SK-N-SH (cell line): ENCODE results near the gene ZNF217. TPM values are rescaled to one million over a fixed set of nuclear protein-coding genes. Genes with fewer than 3 reads are reported as not detected.
A peak's percentile ranks its signal among the peaks of the same experiment; 100 is the strongest.

ENCODE experiments used
- CTCF ChIA-PET: fragments of 300-600, 350-600 bp; formaldehyde crosslinking; extraction: SDS; loops from one replicate; lab custom pipeline; 2021; lab: Yijun Ruan, JAX
- POLR2A ChIA-PET: fragments of 350-600 bp; sonication (Branson Sonifier 250); formaldehyde crosslinking; extraction: SDS; loops from one replicate; lab custom pipeline; 2020; ENCODE audit warnings: antibody characterized with exemption, inconsistent platforms; lab: Yijun Ruan, JAX
- DNase-seq: peaks from one replicate; pipeline ENCODE4 v3.0.0; 2012
- H2AFZ ChIP-seq: fragments of 200-600 bp; sonication (generic); 2 replicates; pipeline ENCODE4 v1.8.1; 2016; ENCODE audit warnings: antibody characterized with exemption, mild to moderate bottlenecking, low read depth
- H3F3A ChIP-seq: fragments of 200-600 bp; sonication (generic); replicated peaks from 2 replicates; pipeline ENCODE3; 2016; ENCODE audit warnings: antibody characterized with exemption, mild to moderate bottlenecking; ENCODE audit not compliant: insufficient read depth
- H3K27ac ChIP-seq, 2 experiments: fragments of 200-500 bp in 1 of 2; fragments of 200-600 bp in 1 of 2; sonication (Bioruptor generic) in 1 of 2; sonication (generic), shearing (Covaris generic) in 1 of 2; 2 replicates each; pipeline versions ENCODE4 v1.5.1 to v1.6.1; 2014 to 2016; ENCODE audit warnings: low read depth in 2 of 2, inconsistent platforms in 1 of 2, low read length in 1 of 2, mild to moderate bottlenecking in 1 of 2, mixed read lengths in 1 of 2
- H3K27me3 ChIP-seq: fragments of 200-600 bp; sonication (generic), shearing (Covaris generic); 2 replicates; pipeline ENCODE4 v1.6.1; 2016; ENCODE audit warnings: mixed run types; ENCODE audit not compliant: insufficient read depth
- H3K36me3 ChIP-seq, 2 experiments: fragments of 200-500 bp in 1 of 2; fragments of 200-600 bp in 1 of 2; sonication (Bioruptor generic) in 1 of 2; sonication (generic) in 1 of 2; replicated peaks in 1 of 2; 2 replicates each; pipeline versions ENCODE3 to v1.5.1; 2014 to 2016; ENCODE audit warnings: low read length in 1 of 2, mild to moderate bottlenecking in 1 of 2; ENCODE audit not compliant: insufficient read depth in 2 of 2, control insufficient read depth in 1 of 2
- H3K4me1 ChIP-seq, 2 experiments: fragments of 200-500 bp in 1 of 2; fragments of 200-600 bp in 1 of 2; sonication (Bioruptor generic) in 1 of 2; sonication (generic), shearing (Covaris generic) in 1 of 2; 2 replicates each; pipeline versions ENCODE4 v1.5.1 to v1.6.1; 2014 to 2016; ENCODE audit warnings: low read depth in 1 of 2, low read length in 1 of 2, mixed run types in 1 of 2; ENCODE audit not compliant: insufficient read depth in 2 of 2, control insufficient read depth in 1 of 2
- H3K4me2 ChIP-seq: fragments of 200-600 bp; sonication (generic), shearing (Covaris generic); 2 replicates; pipeline ENCODE4 v1.6.1; 2017; ENCODE audit warnings: mixed run types
- H3K4me3 ChIP-seq, 2 experiments: fragments of 200-500 bp in 1 of 2; fragments of 200-600 bp in 1 of 2; sonication (Bioruptor generic) in 1 of 2; sonication (generic), shearing (Covaris generic) in 1 of 2; 2 replicates each; pipeline versions ENCODE4 v1.5.1 to v1.8.1; 2014 to 2016; ENCODE audit warnings: low read depth in 2 of 2, inconsistent platforms in 1 of 2, low read length in 1 of 2, mild to moderate bottlenecking in 1 of 2, mixed read lengths in 1 of 2, moderate library complexity in 1 of 2
- H3K79me2 ChIP-seq: fragments of 200-600 bp; sonication (generic); 2 replicates; pipeline ENCODE4 v1.8.1; 2017; ENCODE audit warnings: mild to moderate bottlenecking; ENCODE audit not compliant: insufficient read depth
- H3K9ac ChIP-seq: fragments of 200-600 bp; sonication (generic); 2 replicates; pipeline ENCODE4 v1.6.1; 2017; ENCODE audit warnings: mixed run types
- H3K9me2 ChIP-seq: fragments of 200-600 bp; sonication (generic); 2 replicates; pipeline ENCODE4 v1.6.1; 2017; ENCODE audit warnings: mixed run types
- H3K9me3 ChIP-seq: fragments of 200-600 bp; sonication (generic); 2 replicates; pipeline ENCODE4 v1.6.1; 2017; ENCODE audit warnings: mixed run types, mild to moderate bottlenecking, moderate library complexity
- H4K20me1 ChIP-seq: fragments of 200-600 bp; sonication (generic); 2 replicates; pipeline ENCODE4 v1.6.1; 2017; ENCODE audit warnings: mild to moderate bottlenecking, mixed run types; ENCODE audit not compliant: insufficient read depth
- CHD2 ChIP-seq: fragments of 150-350 bp; IDR thresholded peaks from 2 replicates; pipeline ENCODE4 v1.6.1; 2018; ENCODE audit warnings: low read length; ENCODE audit not compliant: partially characterized antibody
- ELF1 ChIP-seq: IDR thresholded peaks from 2 replicates; pipeline ENCODE4 v1.4.0; 2012
- FOSL2 ChIP-seq: IDR thresholded peaks from 2 replicates; pipeline ENCODE4 v1.4.0; 2012; ENCODE audit warnings: low read depth, mild to moderate bottlenecking, moderate library complexity, borderline replicate concordance
- FOXM1 ChIP-seq: IDR thresholded peaks from 2 replicates; pipeline ENCODE4 v1.4.0; 2012; ENCODE audit warnings: low read depth, mild to moderate bottlenecking
- GABPA ChIP-seq: IDR thresholded peaks from 2 replicates; pipeline ENCODE4 v1.4.0; 2012; ENCODE audit warnings: low read depth, mild to moderate bottlenecking
- IRF3 ChIP-seq: fragments of 150-350 bp; IDR thresholded peaks from 2 replicates; pipeline ENCODE4 v1.6.1; 2016; ENCODE audit warnings: mild to moderate bottlenecking, low read depth, low read length
- JUND ChIP-seq: IDR thresholded peaks from 2 replicates; pipeline ENCODE4 v1.4.0; 2012
- MAX ChIP-seq: IDR thresholded peaks from 2 replicates; pipeline ENCODE4 v1.4.0; 2012; ENCODE audit warnings: low read depth
- MEF2A ChIP-seq: IDR thresholded peaks from 2 replicates; pipeline ENCODE4 v1.4.0; 2012; ENCODE audit warnings: low read depth, borderline replicate concordance
- MXI1 ChIP-seq: IDR thresholded peaks from 2 replicates; pipeline ENCODE4 v1.6.1; 2012; ENCODE audit warnings: mild to moderate bottlenecking, low read depth, low read length, improper control_type of control experiment
- NRF1 ChIP-seq: IDR thresholded peaks from 2 replicates; pipeline ENCODE4 v1.6.1; 2012; ENCODE audit warnings: low read depth, mild to moderate bottlenecking, low read length
- POLR2AphosphoS5 ChIP-seq: IDR thresholded peaks from 2 replicates; pipeline ENCODE4 v1.6.1; 2012; ENCODE audit warnings: low read depth, low read length
- RAD21 ChIP-seq: IDR thresholded peaks from 2 replicates; pipeline ENCODE4 v1.6.1; 2012; ENCODE audit warnings: mild to moderate bottlenecking, low read length
- RCOR1 ChIP-seq: fragments of 150-350 bp; IDR thresholded peaks from 2 replicates; pipeline ENCODE4 v1.6.1; 2017; ENCODE audit warnings: antibody characterized with exemption, low read length
- REST ChIP-seq: IDR thresholded peaks from 2 replicates; pipeline ENCODE4 v1.6.1; 2012; ENCODE audit warnings: mild to moderate bottlenecking, low read depth, low read length, moderate library complexity
- RFX5 ChIP-seq: IDR thresholded peaks from 2 replicates; pipeline ENCODE4 v1.6.1; 2012; ENCODE audit warnings: mild to moderate bottlenecking, improper control_type of control experiment, low read length
- SIN3A ChIP-seq: IDR thresholded peaks from 2 replicates; pipeline ENCODE4 v1.6.1; 2012; ENCODE audit warnings: low read depth, mild to moderate bottlenecking, low read length, moderate library complexity, borderline replicate concordance
- SMC3 ChIP-seq: IDR thresholded peaks from 2 replicates; pipeline ENCODE4 v1.6.1; 2012; ENCODE audit warnings: low read depth, low read length, improper control_type of control experiment
- TAF1 ChIP-seq: IDR thresholded peaks from 2 replicates; pipeline ENCODE4 v1.6.1; 2012; ENCODE audit warnings: low read depth, mild to moderate bottlenecking, low read length, moderate library complexity, borderline replicate concordance
- TCF12 ChIP-seq: IDR thresholded peaks from 2 replicates; pipeline ENCODE4 v1.4.0; 2012
- USF2 ChIP-seq: fragments of 150-350 bp; IDR thresholded peaks from 2 replicates; pipeline ENCODE4 v1.6.1; 2017; ENCODE audit warnings: antibody characterized with exemption, low read length, low read depth, borderline replicate concordance
- YY1 ChIP-seq: IDR thresholded peaks from 2 replicates; pipeline ENCODE4 v1.4.0; 2012; ENCODE audit warnings: low read depth, mild to moderate bottlenecking
- ZBTB33 ChIP-seq: IDR thresholded peaks from 2 replicates; pipeline ENCODE4 v1.4.0; 2012; ENCODE audit warnings: low read depth, borderline replicate concordance
- WGBS: methylation state at CpG from one replicate; pipeline ENCODE4 v1.1.6; 2017; ENCODE audit warnings: low lambda C conversion rate; 5-methylcytosine and 5-hydroxymethylcytosine counted together
- polyA plus RNA-seq, 3 experiments: library from polyadenylated mRNA; depleted of rRNA; stranded (reverse); fragments of >200 nt; gene quantifications; 2 replicates each; pipeline ENCODE4 v1.2.3, GENCODE V29; 2012

Gene ZNF217
- polyA plus RNA-seq, 1 of the 3 experiments (the other 2 are of a cell fraction) = 6.9 TPM

GRCh38 chr20:53611449-53611894 is 17.8 kb upstream of the ZNF217 start (continued):
- no peak for TF ChIP-seq REST
- TF ChIP-seq SMC3 = no peak
- TF ChIP-seq FOXM1 = no peak
- TF ChIP-seq YY1 = peak; percentile 14; the same call in 1 of the 2 replicates
- TF ChIP-seq MAX = peak; percentile 77
- peak; percentile 88 for TF ChIP-seq TCF12
- 0 out of 2 replicates have a peak, but pooled peaks have one; percentile 26 for TF ChIP-seq SIN3A
- peak; percentile 54 for TF ChIP-seq RCOR1
- no peak for TF ChIP-seq MXI1
- TF ChIP-seq NRF1 = no peak
- TF ChIP-seq JUND = peak; percentile 91

GRCh38 chr20:53609491-53610445 is 16.1 kb upstream of the ZNF217 start:
- Histone ChIP-seq H3K4me1 (peaks cover 7 to 31% of the 10 kb centered on the region in 2 experiments), H3K79me2 (no peaks in the 10 kb centered on the region), H2AFZ (peak overlapping the region; percentile 69), H3K4me3 (no peak overlapping the region), H3K27me3 (no peaks in the 10 kb centered on the region), H3K27ac (peak overlapping the region in 1 of 2 experiments; percentile 97; a peak in 2 of 4 replicates), H3K9me3 (no peaks in the 10 kb centered on the region), H3K4me2 (peak overlapping the region; percentile 40; the same call in 1 of the 2 replicates), H3K9ac (no peak overlapping the region), H3K9me2 (no peaks in the 10 kb centered on the region), H4K20me1 (no peaks in the 10 kb centered on the region), H3F3A (peaks cover 27% of the 10 kb centered on the region), H3K36me3 (no peaks in the 10 kb centered on the region)
- ChIA-PET POLR2A (no interaction called here), CTCF (interaction anchor here (1.0 to 2.0 kb wide), 2 partner anchors 15 to 30 kb away, joined by 3 to 6 read pairs; no protein-coding TSS in a partner anchor)
- 68% methylated on average over 15 of the region's 15 CpGs for WGBS
- DNase-seq = no peak
- no peak for TF ChIP-seq IRF3
- no peak for TF ChIP-seq USF2
- no peak for TF ChIP-seq RAD21
- no peak for TF ChIP-seq ELF1
- TF ChIP-seq MAX = no peak
- TF ChIP-seq YY1 = no peak
- no peak for TF ChIP-seq GABPA
- TF ChIP-seq RFX5 = no peak
- no peak for TF ChIP-seq ZBTB33
- TF ChIP-seq TAF1 = no peak
- TF ChIP-seq FOXM1 = no peak
- TF ChIP-seq MEF2A = no peak
- TF ChIP-seq FOSL2 = no peak
- TF ChIP-seq CHD2 = no peak
- no peak for TF ChIP-seq POLR2AphosphoS5
